Fibroblast of lung (primary cell): ENCODE results near the gene HSD17B12. TPM values are rescaled to one million over a fixed set of nuclear protein-coding genes. Genes with fewer than 3 reads are reported as not detected.
"Not testable (repeated sequence)": the region's sequence is repeated elsewhere in the genome, so short reads cannot be mapped to it uniquely, and the experiment has no call there.

Experiments
- DNase-seq, 2 donors: peaks; one replicate each; pipeline versions ENCODE4 v3.0.0 to v3.0.0-alpha.2; 2010; ENCODE audit warnings: low read depth in 2 of 2
- H2AFZ ChIP-seq: 2 replicates; pipeline ENCODE4 v1.5.1; 2012; ENCODE audit warnings: low read length, control low read depth, inconsistent platforms
- H3K27ac ChIP-seq: 2 replicates; pipeline ENCODE4 v1.5.1; 2011; ENCODE audit warnings: low read length, control low read depth; ENCODE audit not compliant: insufficient read depth
- H3K27me3 ChIP-seq: 2 replicates; pipeline ENCODE4 v1.5.1; 2011; ENCODE audit warnings: mild to moderate bottlenecking, low read length; ENCODE audit not compliant: control insufficient read depth, insufficient read depth
- H3K36me3 ChIP-seq: 2 replicates; pipeline ENCODE4 v1.5.1; 2011; ENCODE audit warnings: low read length; ENCODE audit not compliant: control insufficient read depth, insufficient read depth
- H3K4me1 ChIP-seq: 2 replicates; pipeline ENCODE4 v1.5.1; 2011; ENCODE audit warnings: low read length; ENCODE audit not compliant: control insufficient read depth, insufficient read depth; ENCODE audit errors: extremely low read depth
- H3K4me2 ChIP-seq: 2 replicates; pipeline ENCODE4 v1.5.1; 2011; ENCODE audit warnings: low read length, control low read depth; ENCODE audit not compliant: insufficient read depth; ENCODE audit errors: extremely low read depth
- H3K4me3 ChIP-seq, 4 experiments: fragments of 200-600 bp in 1 of 4; sonication (generic) in 1 of 4; replicated peaks in 1 of 4; 2 replicates each; pipeline ENCODE4 v1.5.1; 2011 to 2016; ENCODE audit warnings: low read length in 4 of 4, low read depth in 3 of 4, mild to moderate bottlenecking in 3 of 4, control low read depth in 2 of 4, inconsistent platforms in 1 of 4, mixed read lengths in 1 of 4; ENCODE audit not compliant: insufficient read depth in 1 of 4; ENCODE audit errors: control extremely low read depth in 1 of 4
- H3K79me2 ChIP-seq: 2 replicates; pipeline ENCODE4 v1.5.1; 2012; ENCODE audit warnings: mild to moderate bottlenecking, low read length, inconsistent platforms; ENCODE audit not compliant: control insufficient read depth, insufficient read depth
- H3K9ac ChIP-seq: 2 replicates; pipeline ENCODE4 v1.5.1; 2011; ENCODE audit warnings: mild to moderate bottlenecking, low read length, control low read depth; ENCODE audit not compliant: insufficient read depth
- H3K9me3 ChIP-seq: 2 replicates; pipeline ENCODE4 v1.5.1; 2012; ENCODE audit warnings: low read depth, low read length; ENCODE audit not compliant: control insufficient read depth, insufficient read depth
- H4K20me1 ChIP-seq: 2 replicates; pipeline ENCODE4 v1.5.1; 2011; ENCODE audit warnings: low read length; ENCODE audit not compliant: control insufficient read depth, insufficient read depth; ENCODE audit errors: extremely low read depth
- EZH2 ChIP-seq: IDR thresholded peaks from 2 replicates; pipeline ENCODE4 v1.5.1; 2012; ENCODE audit warnings: low read length, control low read depth, mild to moderate bottlenecking; ENCODE audit errors: missing control alignments
- polyA plus RNA-seq, 2 donors: library from polyadenylated mRNA; depleted of rRNA in 1 of 2; stranded (reverse) in 1 of 2; unstranded in 1 of 2; fragments of >200 nt; gene quantifications; 2 replicates each; pipeline ENCODE4 v1.2.1, GENCODE V29; 2011 to 2012; ENCODE audit warnings: missing spikeins in 1 of 2
- total RNA-seq: library from RNA; depleted of rRNA; stranded (reverse); fragments of >200 nt; gene quantifications from 2 replicates; pipeline ENCODE4 v1.2.1, GENCODE V29; 2014
- TF ChIP-seq, protein P1 (sequence below), 2 donors: IDR thresholded peaks in 1 of 2; conservative IDR thresholded peaks in 1 of 2; 1 replicate in 1 of 2; 2 replicates in 1 of 2; pipeline ENCODE4 v1.5.1; 2011 to 2012; ENCODE audit warnings: low read length in 2 of 2, control low read depth in 1 of 2, inconsistent platforms in 1 of 2, low read depth in 1 of 2, mild to moderate bottlenecking in 1 of 2

Gene HSD17B12
- total and polyA plus RNA-seq, 2 donors (not counting 1 experiment from before 2014, with no cell fraction given), result 95.4 to 122 TPM

DNA sequence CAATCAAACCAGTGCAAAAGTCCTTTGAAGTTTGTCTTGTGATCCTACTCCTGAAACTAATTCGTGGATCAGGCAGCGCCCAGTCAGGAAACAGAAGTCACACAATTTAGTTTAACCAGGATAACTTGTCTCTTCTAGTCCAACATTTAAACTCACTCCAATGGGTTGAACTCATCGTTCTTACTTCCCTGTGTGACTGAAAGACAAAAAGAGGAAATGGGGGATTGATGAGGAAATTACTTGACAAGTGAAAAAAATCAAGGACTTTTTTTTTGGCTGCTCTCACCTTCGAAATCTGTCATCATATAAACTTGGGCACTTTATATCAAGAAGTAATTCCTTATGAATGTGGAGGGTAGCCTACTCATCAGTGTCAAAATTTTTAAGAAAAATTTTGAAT is 78.4 kb downstream of the HSD17B12 start:
- Histone ChIP-seq H3K27me3 (no peaks in the 10 kb centered on the region), H2AFZ (no peak overlapping the region), H3K27ac (no peak overlapping the region), H4K20me1 (no peaks in the 10 kb centered on the region), H3K79me2 (no peaks in the 10 kb centered on the region), H3K4me2 (no peak overlapping the region), H3K36me3 (no peaks in the 10 kb centered on the region), H3K4me1 (no peaks in the 10 kb centered on the region), H3K4me3 (no peak overlapping the region), H3K9ac (no peak overlapping the region), H3K9me3 (no peaks in the 10 kb centered on the region)
- TF ChIP-seq EZH2, result no peak
- TF ChIP-seq, protein P1, sequence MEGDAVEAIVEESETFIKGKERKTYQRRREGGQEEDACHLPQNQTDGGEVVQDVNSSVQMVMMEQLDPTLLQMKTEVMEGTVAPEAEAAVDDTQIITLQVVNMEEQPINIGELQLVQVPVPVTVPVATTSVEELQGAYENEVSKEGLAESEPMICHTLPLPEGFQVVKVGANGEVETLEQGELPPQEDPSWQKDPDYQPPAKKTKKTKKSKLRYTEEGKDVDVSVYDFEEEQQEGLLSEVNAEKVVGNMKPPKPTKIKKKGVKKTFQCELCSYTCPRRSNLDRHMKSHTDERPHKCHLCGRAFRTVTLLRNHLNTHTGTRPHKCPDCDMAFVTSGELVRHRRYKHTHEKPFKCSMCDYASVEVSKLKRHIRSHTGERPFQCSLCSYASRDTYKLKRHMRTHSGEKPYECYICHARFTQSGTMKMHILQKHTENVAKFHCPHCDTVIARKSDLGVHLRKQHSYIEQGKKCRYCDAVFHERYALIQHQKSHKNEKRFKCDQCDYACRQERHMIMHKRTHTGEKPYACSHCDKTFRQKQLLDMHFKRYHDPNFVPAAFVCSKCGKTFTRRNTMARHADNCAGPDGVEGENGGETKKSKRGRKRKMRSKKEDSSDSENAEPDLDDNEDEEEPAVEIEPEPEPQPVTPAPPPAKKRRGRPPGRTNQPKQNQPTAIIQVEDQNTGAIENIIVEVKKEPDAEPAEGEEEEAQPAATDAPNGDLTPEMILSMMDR (conservative IDR thresholded peaks at IDR 0.05 in 1 of 2, IDR thresholded peaks at IDR 0.05 in 1 of 2; ENCODE audit: low read depth in 1 of 2, low read length in 2 of 2), result no peak
- no peak for DNase-seq

DNA sequence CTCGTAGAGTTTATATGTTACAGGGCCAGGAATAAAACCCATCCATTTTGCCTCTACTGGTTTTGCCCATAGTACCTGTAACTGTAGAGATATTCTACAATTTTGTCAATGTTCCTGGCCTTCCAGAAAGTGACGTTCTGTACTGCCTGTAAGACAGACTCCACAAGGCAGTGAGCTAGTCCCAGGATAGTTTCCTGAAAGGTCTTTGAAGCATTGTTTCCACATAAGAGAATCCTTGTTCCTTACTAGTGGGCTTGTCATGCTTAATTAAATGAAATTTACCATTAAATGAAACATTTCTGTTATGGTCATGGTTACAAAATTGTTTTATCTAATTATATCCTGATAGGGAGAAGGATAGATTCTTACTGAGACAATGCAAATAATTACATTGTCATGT is 80.4 kb downstream of the HSD17B12 start:
- Histone ChIP-seq H3K27ac (no peak overlapping the region), H3K4me3 (no peak overlapping the region), H4K20me1 (no peaks in the 10 kb centered on the region), H3K36me3 (no peaks in the 10 kb centered on the region), H2AFZ (no peak overlapping the region), H3K9ac (no peak overlapping the region), H3K4me1 (no peaks in the 10 kb centered on the region), H3K79me2 (no peaks in the 10 kb centered on the region), H3K27me3 (no peaks in the 10 kb centered on the region), H3K4me2 (no peak overlapping the region), H3K9me3 (no peaks in the 10 kb centered on the region)
- no peak for TF ChIP-seq EZH2
- TF ChIP-seq, protein P1 (conservative IDR thresholded peaks at IDR 0.05 in 1 of 2, IDR thresholded peaks at IDR 0.05 in 1 of 2; ENCODE audit: low read depth in 1 of 2, low read length in 2 of 2), result no peak
- no peak for DNase-seq

DNA sequence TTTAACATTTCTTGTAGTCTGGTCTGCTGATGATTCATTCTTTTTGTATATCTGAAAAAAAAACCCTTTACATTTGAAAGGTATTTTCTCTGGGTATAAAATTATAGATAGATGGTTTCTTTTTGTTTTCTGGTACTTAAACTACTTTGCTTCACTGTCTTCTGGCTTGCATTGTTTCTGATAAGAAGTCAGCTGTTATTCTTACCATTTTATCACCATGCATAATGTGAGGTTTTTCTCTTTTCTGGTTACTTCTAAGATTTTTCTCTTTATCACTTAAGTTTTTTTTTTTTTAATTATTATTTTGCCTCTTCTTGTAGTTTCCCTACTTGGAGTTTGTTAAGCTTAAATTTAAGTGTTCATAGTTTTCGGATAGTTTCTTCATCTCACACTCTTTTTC is 84.7 kb downstream of the HSD17B12 start:
- Histone ChIP-seq H3K27me3 (no peaks in the 10 kb centered on the region), H3K36me3 (no peaks in the 10 kb centered on the region), H4K20me1 (no peaks in the 10 kb centered on the region), H3K4me2 (no peak overlapping the region), H3K4me3 (no peak overlapping the region), H3K9ac (no peak overlapping the region), H3K9me3 (no peaks in the 10 kb centered on the region), H3K4me1 (no peaks in the 10 kb centered on the region), H3K79me2 (no peaks in the 10 kb centered on the region), H2AFZ (no peak overlapping the region), H3K27ac (no peak overlapping the region)
- DNase-seq, result no peak
- TF ChIP-seq EZH2, result no peak
- TF ChIP-seq, protein P1 (conservative IDR thresholded peaks at IDR 0.05 in 1 of 2, IDR thresholded peaks at IDR 0.05 in 1 of 2; ENCODE audit: low read depth in 1 of 2, low read length in 2 of 2), result no peak

DNA sequence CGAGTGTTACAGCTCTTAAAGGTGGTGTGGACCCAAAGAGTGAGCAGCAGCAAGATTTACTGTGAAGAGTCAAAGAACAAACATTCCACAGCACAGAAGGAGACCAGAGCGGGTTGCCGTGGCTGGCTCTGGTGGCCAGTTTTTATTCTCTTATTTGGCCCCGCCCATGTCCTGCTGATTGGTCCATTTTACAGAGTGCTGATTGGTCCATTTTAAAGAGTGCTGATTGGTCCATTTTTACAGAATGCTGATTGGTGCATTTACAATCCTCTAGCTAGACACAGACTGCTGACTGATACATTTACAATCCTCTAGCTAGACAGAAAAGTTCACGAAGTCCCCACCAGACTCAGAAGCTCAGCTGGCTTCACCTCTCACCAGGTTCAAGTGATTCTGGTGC is 88.1 kb downstream of the HSD17B12 start:
- not testable (repeated sequence) for H3K27me3 ChIP-seq, H3K4me3 ChIP-seq, H3K9ac ChIP-seq, H3K36me3 ChIP-seq, DNase-seq, H3K4me2 ChIP-seq, H3K9me3 ChIP-seq, H2AFZ ChIP-seq, H3K79me2 ChIP-seq, H3K27ac ChIP-seq, H3K4me1 ChIP-seq, H4K20me1 ChIP-seq
